Body of pancreas (tissue), 4 donors: ENCODE measurements around the gene ESYT2.

Experiments used
- POLR2A ChIP-seq, 3 donors: fragments of 450-650 bp; IDR thresholded peaks; one replicate each; pipeline ENCODE4 v1.6.1; 2016; ENCODE audit warnings: antibody characterized with exemption in 3 of 3, mild to moderate bottlenecking in 2 of 3
- TF ChIP-seq, protein P1 (sequence below), 7 experiments: fragments of 450-650 bp in 4 of 7; fragments of 200-600 bp in 3 of 7; sonication (generic) in 3 of 7; IDR thresholded peaks; one replicate each; pipeline ENCODE4 v1.5.1; 2016 to 2019; ENCODE audit warnings: antibody characterized with exemption in 7 of 7

DNA sequence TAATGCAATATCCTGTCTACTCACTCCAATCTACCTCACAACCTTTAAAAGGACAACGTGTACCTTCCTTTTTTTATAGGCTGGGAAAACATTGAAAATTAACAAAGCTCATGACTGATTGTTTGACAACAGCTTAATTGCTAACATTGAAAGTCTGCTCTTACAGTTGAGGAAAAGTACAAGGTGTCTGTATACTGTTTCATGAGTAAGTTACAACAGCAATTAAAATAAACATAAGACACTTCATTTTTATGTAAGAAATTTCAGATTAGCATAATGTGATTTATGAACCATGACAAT lies 96.1 kb downstream of the ESYT2 start:
- TF ChIP-seq, protein P1, sequence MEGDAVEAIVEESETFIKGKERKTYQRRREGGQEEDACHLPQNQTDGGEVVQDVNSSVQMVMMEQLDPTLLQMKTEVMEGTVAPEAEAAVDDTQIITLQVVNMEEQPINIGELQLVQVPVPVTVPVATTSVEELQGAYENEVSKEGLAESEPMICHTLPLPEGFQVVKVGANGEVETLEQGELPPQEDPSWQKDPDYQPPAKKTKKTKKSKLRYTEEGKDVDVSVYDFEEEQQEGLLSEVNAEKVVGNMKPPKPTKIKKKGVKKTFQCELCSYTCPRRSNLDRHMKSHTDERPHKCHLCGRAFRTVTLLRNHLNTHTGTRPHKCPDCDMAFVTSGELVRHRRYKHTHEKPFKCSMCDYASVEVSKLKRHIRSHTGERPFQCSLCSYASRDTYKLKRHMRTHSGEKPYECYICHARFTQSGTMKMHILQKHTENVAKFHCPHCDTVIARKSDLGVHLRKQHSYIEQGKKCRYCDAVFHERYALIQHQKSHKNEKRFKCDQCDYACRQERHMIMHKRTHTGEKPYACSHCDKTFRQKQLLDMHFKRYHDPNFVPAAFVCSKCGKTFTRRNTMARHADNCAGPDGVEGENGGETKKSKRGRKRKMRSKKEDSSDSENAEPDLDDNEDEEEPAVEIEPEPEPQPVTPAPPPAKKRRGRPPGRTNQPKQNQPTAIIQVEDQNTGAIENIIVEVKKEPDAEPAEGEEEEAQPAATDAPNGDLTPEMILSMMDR (IDR thresholded peaks at IDR 0.05) = no peak
- no peak for TF ChIP-seq POLR2A (IDR thresholded peaks at IDR 0.05)
